Tibial nerve (tissue), 4 donors: Measurements from ENCODE around the gene USP7.

Source experiments
- EP300 ChIP-seq, 2 donors: sonication (generic); formaldehyde crosslinking; IDR thresholded peaks; one replicate each; pipeline ENCODE4 v1.6.1; 2017; ENCODE audit warnings: antibody characterized with exemption in 2 of 2, mild to moderate bottlenecking in 1 of 2
- POLR2A ChIP-seq, 2 donors: fragments of 450-650 bp; IDR thresholded peaks; one replicate each; pipeline ENCODE4 v1.6.1; 2017; ENCODE audit warnings: antibody characterized with exemption in 2 of 2, mild to moderate bottlenecking in 2 of 2, moderate library complexity in 2 of 2
- TF ChIP-seq, protein P1 (sequence below), 5 experiments: fragments of 200-600 bp in 3 of 5; fragments of 450-650 bp in 2 of 5; sonication (generic) in 3 of 5; IDR thresholded peaks; one replicate each; pipeline ENCODE4 v1.5.1; 2016 to 2019; ENCODE audit warnings: antibody characterized with exemption in 5 of 5, mild to moderate bottlenecking in 3 of 5, moderate library complexity in 2 of 5

DNA sequence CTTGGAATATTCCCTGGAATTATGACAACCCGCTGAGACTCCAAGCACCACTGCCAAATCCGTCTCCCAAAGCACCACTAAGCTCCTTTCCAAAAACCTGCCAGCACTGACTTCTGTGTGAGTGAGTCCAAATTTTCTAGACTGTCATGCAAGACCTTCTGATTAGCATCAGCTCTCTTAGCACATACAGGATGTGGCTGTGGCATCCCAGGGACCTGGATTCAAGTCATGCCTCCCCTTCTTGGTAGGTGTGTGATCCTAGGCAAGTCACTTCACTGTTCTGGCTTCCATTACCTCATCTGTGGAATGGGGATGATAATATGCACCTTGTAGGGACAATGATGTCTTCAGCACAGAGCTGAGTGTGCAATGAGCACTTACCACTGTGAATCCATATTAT lies 38.3 kb upstream of the USP7 start:
- TF ChIP-seq, protein P1, sequence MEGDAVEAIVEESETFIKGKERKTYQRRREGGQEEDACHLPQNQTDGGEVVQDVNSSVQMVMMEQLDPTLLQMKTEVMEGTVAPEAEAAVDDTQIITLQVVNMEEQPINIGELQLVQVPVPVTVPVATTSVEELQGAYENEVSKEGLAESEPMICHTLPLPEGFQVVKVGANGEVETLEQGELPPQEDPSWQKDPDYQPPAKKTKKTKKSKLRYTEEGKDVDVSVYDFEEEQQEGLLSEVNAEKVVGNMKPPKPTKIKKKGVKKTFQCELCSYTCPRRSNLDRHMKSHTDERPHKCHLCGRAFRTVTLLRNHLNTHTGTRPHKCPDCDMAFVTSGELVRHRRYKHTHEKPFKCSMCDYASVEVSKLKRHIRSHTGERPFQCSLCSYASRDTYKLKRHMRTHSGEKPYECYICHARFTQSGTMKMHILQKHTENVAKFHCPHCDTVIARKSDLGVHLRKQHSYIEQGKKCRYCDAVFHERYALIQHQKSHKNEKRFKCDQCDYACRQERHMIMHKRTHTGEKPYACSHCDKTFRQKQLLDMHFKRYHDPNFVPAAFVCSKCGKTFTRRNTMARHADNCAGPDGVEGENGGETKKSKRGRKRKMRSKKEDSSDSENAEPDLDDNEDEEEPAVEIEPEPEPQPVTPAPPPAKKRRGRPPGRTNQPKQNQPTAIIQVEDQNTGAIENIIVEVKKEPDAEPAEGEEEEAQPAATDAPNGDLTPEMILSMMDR (IDR thresholded peaks at IDR 0.05), result no peak
- TF ChIP-seq POLR2A (IDR thresholded peaks at IDR 0.05), result no peak
- no peak for TF ChIP-seq EP300 (IDR thresholded peaks at IDR 0.05)
